Lower leg skin (tissue), 3 donors: Measurements from ENCODE around the gene OBP2A.

ENCODE experiments used
- CTCF ChIP-seq, 3 donors: fragments of 450-650 bp; IDR thresholded peaks; one replicate each; pipeline ENCODE4 v1.5.1; 2016; ENCODE audit warnings: antibody characterized with exemption in 3 of 3, mild to moderate bottlenecking in 3 of 3, moderate library complexity in 2 of 3
- POLR2A ChIP-seq, 2 donors: fragments of 450-650 bp; IDR thresholded peaks; one replicate each; pipeline ENCODE4 v1.6.1; 2016 to 2017; ENCODE audit warnings: antibody characterized with exemption in 2 of 2, mild to moderate bottlenecking in 1 of 2, moderate library complexity in 1 of 2

DNA sequence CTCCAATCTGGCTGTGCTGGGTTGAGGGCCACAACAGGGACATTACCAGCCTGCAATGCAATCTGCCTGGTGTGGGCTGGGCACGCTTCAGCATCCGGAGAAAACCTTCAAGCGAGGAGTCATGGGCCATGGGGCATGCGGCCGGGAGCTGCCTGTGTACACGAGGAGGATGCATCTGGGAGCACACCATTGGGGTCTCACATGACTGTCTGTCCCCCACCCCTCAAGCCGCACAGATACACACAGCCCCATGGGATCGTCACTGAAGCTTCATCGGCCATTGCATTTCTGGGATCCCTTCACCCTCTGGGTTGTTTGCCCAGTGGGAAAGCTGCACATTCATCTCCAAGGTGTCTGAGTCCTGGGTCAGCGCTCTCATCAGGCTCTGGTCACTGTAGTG is 14.8 kb upstream of the OBP2A start:
- TF ChIP-seq CTCF (IDR thresholded peaks at IDR 0.05) (no peak), POLR2A (IDR thresholded peaks at IDR 0.05) (no peak)
